OCI-LY3 (cell line): Measurements from ENCODE around the gene DSN1.

ENCODE experiments used
- CTCF ChIP-seq: fragments of 200-600, 300-600 bp; sonication (generic); IDR thresholded peaks from 2 replicates; pipeline ENCODE4 v1.5.1; 2014; ENCODE audit warnings: antibody characterized with exemption, low read length, low read depth
- EZH2phosphoT487 ChIP-seq: fragments of 200-600 bp; shearing (Covaris generic); IDR thresholded peaks from 2 replicates; pipeline ENCODE4 v1.6.1; 2018; ENCODE audit warnings: antibody characterized with exemption, mixed run types, low read depth

- TF ChIP-seq CTCF: no peak
- no peak for TF ChIP-seq EZH2phosphoT487
Observed at GRCh38 chr20:36768768-36769430, 4.7 kb downstream of the DSN1 start.
